HepG2 (cell line): ENCODE results near the gene E2F1. TPM values are rescaled to one million over a fixed set of nuclear protein-coding genes. Genes with fewer than 3 reads are reported as not detected.

Experiments used
- ARNTL ChIP-seq: sonication (generic); formaldehyde crosslinking; IDR thresholded peaks from 2 replicates; pipeline ENCODE4 v1.4.0; 2020; ENCODE audit warnings: mild to moderate bottlenecking, missing genetic modification reagents
- DR1 ChIP-seq: sonication (generic); formaldehyde crosslinking; IDR thresholded peaks from 2 replicates; pipeline ENCODE4 v1.8.0; 2021; ENCODE audit warnings: mild to moderate bottlenecking, missing genetic modification reagents, inconsistent platforms
- ERF ChIP-seq: IDR thresholded peaks from 2 replicates; pipeline ENCODE4 v1.6.1; 2018; ENCODE audit warnings: missing biosample characterization, missing genetic modification reagents
- FOXA3 ChIP-seq: IDR thresholded peaks from 2 replicates; pipeline ENCODE4 v1.6.1; 2016; ENCODE audit warnings: missing genetic modification reagents, missing compliant biosample characterization
- GPN1 ChIP-seq: sonication (generic); formaldehyde crosslinking; IDR thresholded peaks from 2 replicates; pipeline ENCODE4 v1.5.1; 2020; ENCODE audit warnings: missing genetic modification reagents, borderline replicate concordance
- KAT7 ChIP-seq: IDR thresholded peaks from 2 replicates; pipeline ENCODE4 v1.6.1; 2018; ENCODE audit warnings: borderline replicate concordance, missing compliant biosample characterization
- KLF6 ChIP-seq: IDR thresholded peaks from 2 replicates; pipeline ENCODE4 v1.8.0; 2016; ENCODE audit warnings: missing biosample characterization, missing genetic modification reagents
- MEIS1 ChIP-seq: sonication (generic); formaldehyde crosslinking; IDR thresholded peaks from 2 replicates; pipeline ENCODE4 v1.9.0; 2021; ENCODE audit warnings: mild to moderate bottlenecking, missing genetic modification reagents, moderate library complexity, borderline replicate concordance
- MEIS2 ChIP-seq: sonication (generic); formaldehyde crosslinking; IDR thresholded peaks from 2 replicates; pipeline ENCODE4 v1.9.0; 2021; ENCODE audit warnings: mild to moderate bottlenecking, missing genetic modification reagents
- MIER3 ChIP-seq: IDR thresholded peaks from 2 replicates; pipeline ENCODE4 v1.6.1; 2016; ENCODE audit warnings: missing compliant biosample characterization, borderline replicate concordance
- NCOA5 ChIP-seq: sonication (generic); formaldehyde crosslinking; IDR thresholded peaks from 2 replicates; pipeline ENCODE4 v1.4.0; 2020; ENCODE audit warnings: missing genetic modification reagents
- POGK ChIP-seq: sonication (generic); formaldehyde crosslinking; conservative IDR thresholded peaks from 2 replicates; pipeline ENCODE4 v1.8.0; 2022; ENCODE audit warnings: mild to moderate bottlenecking, moderate library complexity, missing genetic modification reagents
- REST ChIP-seq, 2 experiments: IDR thresholded peaks; 2 replicates each; pipeline ENCODE4 v1.6.1; 2011 to 2012; ENCODE audit warnings: low read length in 2 of 2, borderline replicate concordance in 1 of 2, low read depth in 1 of 2, mild to moderate bottlenecking in 1 of 2, moderate library complexity in 1 of 2
- RNF219 ChIP-seq: sonication (generic); formaldehyde crosslinking; IDR thresholded peaks from 2 replicates; pipeline ENCODE4 v1.5.0; 2020; ENCODE audit warnings: mild to moderate bottlenecking, missing genetic modification reagents
- SNAPC2 ChIP-seq: sonication (generic); formaldehyde crosslinking; IDR thresholded peaks from 2 replicates; pipeline ENCODE4 v1.8.1; 2022; ENCODE audit warnings: mild to moderate bottlenecking, missing genetic modification reagents
- SP5 ChIP-seq: IDR thresholded peaks from 2 replicates; pipeline ENCODE4 v1.6.1; 2016; ENCODE audit warnings: low read depth, borderline replicate concordance
- TMF1 ChIP-seq: sonication (generic); formaldehyde crosslinking; IDR thresholded peaks from 2 replicates; pipeline ENCODE4 v1.8.1; 2022; ENCODE audit warnings: low read depth, missing genetic modification reagents
- ZNF326 ChIP-seq: sonication (generic); formaldehyde crosslinking; IDR thresholded peaks from 2 replicates; pipeline ENCODE4 v1.4.0; 2020; ENCODE audit warnings: missing genetic modification reagents, borderline replicate concordance
- ZNF510 ChIP-seq: sonication (generic); formaldehyde crosslinking; IDR thresholded peaks from 2 replicates; pipeline ENCODE4 v1.4.0; 2020; ENCODE audit warnings: low read depth, mild to moderate bottlenecking, missing genetic modification reagents
- ZNF652 ChIP-seq: IDR thresholded peaks from 2 replicates; pipeline ENCODE4 v1.6.1; 2016; ENCODE audit warnings: low read depth, borderline replicate concordance
- ZNF737 ChIP-seq: sonication (generic); formaldehyde crosslinking; IDR thresholded peaks from 2 replicates; pipeline ENCODE4 v1.5.0; 2020; ENCODE audit warnings: missing genetic modification reagents, mild to moderate bottlenecking, borderline replicate concordance
- ZNF761 ChIP-seq: sonication (generic); formaldehyde crosslinking; conservative IDR thresholded peaks from 2 replicates; pipeline ENCODE4 v1.4.0; 2020; ENCODE audit warnings: mild to moderate bottlenecking, missing genetic modification reagents
- polyA plus RNA-seq, 8 experiments: library from polyadenylated mRNA; depleted of rRNA in 3 of 8; stranded (reverse) in 7 of 8; unstranded in 1 of 8; fragments of >200 nt; fragmentation: Illumina TruSeq in 4 of 8; extraction: Trizol in 4 of 8; gene quantifications; 2 replicates each; pipeline versions ENCODE4 v1.2.1 to v1.2.3, GENCODE V29; 2011 to 2016; ENCODE audit warnings: low read depth in 4 of 8, missing spikeins in 1 of 8, mixed read lengths in 1 of 8; ENCODE audit not compliant: insufficient read depth in 1 of 8
- total RNA-seq, 5 experiments: library from RNA; depleted of rRNA; stranded (reverse); fragments of >200 nt; fragmentation: Illumina TruSeq; extraction: Trizol; gene quantifications; 2 replicates each; pipeline ENCODE4 v1.2.3, GENCODE V29; 2016; ENCODE audit warnings: low read depth in 1 of 5

The E2F1 gene
- total and polyA plus RNA-seq, 2 of the 13 experiments (the other 11 are each of a cell fraction or from before 2014, with no cell fraction given), result 25.5 to 39.4 TPM

- TF ChIP-seq ERF, result 0 out of 2 replicates have a peak, but pooled peaks have one; percentile 7
- TF ChIP-seq MEIS2, result no peak
- TF ChIP-seq TMF1 (CRISPR knock-in tag), result peak; percentile 9; the same call in 1 of the 2 replicates
- no peak for TF ChIP-seq ZNF737 (CRISPR knock-in tag)
- no peak for TF ChIP-seq NCOA5
- no peak for TF ChIP-seq GPN1
- no peak for TF ChIP-seq POGK (CRISPR knock-in tag)
- TF ChIP-seq FOXA3 (CRISPR knock-in tag), result no peak
- 0 out of 2 replicates have a peak, but pooled peaks have one; percentile 10 for TF ChIP-seq KAT7 (CRISPR knock-in tag)
- TF ChIP-seq MEIS1 (CRISPR knock-in tag), result 0 out of 2 replicates have a peak, but pooled peaks have one; percentile 15
- no peak for TF ChIP-seq MIER3 (CRISPR knock-in tag)
- TF ChIP-seq ARNTL (CRISPR knock-in tag), result no peak
- TF ChIP-seq ZNF510 (CRISPR knock-in tag), result peak; percentile 48; the same call in 1 of the 2 replicates
- TF ChIP-seq RNF219 (CRISPR knock-in tag), result no peak
- TF ChIP-seq SNAPC2 (CRISPR knock-in tag), result no peak
- no peak for TF ChIP-seq REST (IDR thresholded peaks at IDR 0.05; ENCODE audit: borderline replicate concordance in 1 of 2, low read depth in 1 of 2, low read length in 2 of 2)
- no peak for TF ChIP-seq ZNF326
- TF ChIP-seq ZNF761 (CRISPR knock-in tag), result peak; percentile 42; the same call in 1 of the 2 replicates
- TF ChIP-seq DR1 (CRISPR knock-in tag), result no peak
- no peak for TF ChIP-seq ZNF652 (CRISPR knock-in tag)
- TF ChIP-seq KLF6 (CRISPR knock-in tag), result no peak
- TF ChIP-seq SP5 (CRISPR knock-in tag), result peak; percentile 38; the same call in 1 of the 2 replicates
These were observed 1.5 kb downstream of the E2F1 start (continued) for GRCh38 chr20:33684533-33685327.
